ENCODE data around the gene TMPRSS5.

GRCh38 chr11:113664069-113664980 lies 41.8 kb downstream of the TMPRSS5 start:
- TF ChIP-seq CTCF (IDR thresholded peaks at IDR 0.05) (no peak), EP300 (IDR thresholded peaks at IDR 0.05) (no peak)

Measured in tibial nerve (tissue), 4 donors.